Natural killer cell treated with Interleukin-12 subunit alpha and Interleukin-12 subunit beta and Interleukin-15 and Interleukin-18, amount 100 ng/mL, for 72 hours (primary cell): Measurements from ENCODE around the gene EIF2D. TPM values are rescaled to one million over a fixed set of nuclear protein-coding genes. Genes with fewer than 3 reads are reported as not detected.
"Not testable (repeated sequence)": the region's sequence is repeated elsewhere in the genome, so short reads cannot be mapped to it uniquely, and the experiment has no call there.

Experiments used
- ATAC-seq, 2 donors: fragments of 150-1000 bp; cut with Tn5 transposase in 1 of 2; sonication (Bioruptor Pico), chemical (Tn5 transposase) in 1 of 2; 2 replicates each; pipeline ENCODE4 v1.10.0; 2021
- DNase-seq: peaks from one replicate; pipeline ENCODE4 v3.0.0; 2022; ENCODE audit warnings: low spot score
- H3K27ac Mint-ChIP-seq, 2 donors: 1 replicate in 1 of 2; 2 replicates in 1 of 2; pipeline ENCODE4 v1.8.0; 2022; ENCODE audit warnings: mixed read lengths in 2 of 2, mild to moderate bottlenecking in 1 of 2, moderate library complexity in 1 of 2
- H3K27me3 Mint-ChIP-seq, 2 donors: 1 replicate in 1 of 2; 2 replicates in 1 of 2; pipeline ENCODE4 v1.8.0; 2022; ENCODE audit warnings: mixed read lengths in 2 of 2
- H3K36me3 Mint-ChIP-seq: one replicate; pipeline ENCODE4 v1.8.0; 2022; ENCODE audit warnings: mixed read lengths
- H3K4me1 Mint-ChIP-seq, 2 donors: 1 replicate in 1 of 2; 2 replicates in 1 of 2; pipeline ENCODE4 v1.8.0; 2022; ENCODE audit warnings: low read depth in 2 of 2, mixed read lengths in 2 of 2, mild to moderate bottlenecking in 1 of 2
- H3K4me3 Mint-ChIP-seq: one replicate; pipeline ENCODE4 v1.8.0; 2022; ENCODE audit warnings: mixed read lengths
- H3K9me3 Mint-ChIP-seq: 2 replicates; pipeline ENCODE4 v1.8.0; 2022; ENCODE audit warnings: mixed read lengths
- total RNA-seq, 2 donors: library from RNA; stranded (reverse); gene quantifications; one replicate each; pipeline ENCODE4 v1.2.3, GENCODE V29; 2022

EIF2D gene
- total RNA-seq, 2 donors from 2014 or later = 49.1 to 91.5 TPM

DNA sequence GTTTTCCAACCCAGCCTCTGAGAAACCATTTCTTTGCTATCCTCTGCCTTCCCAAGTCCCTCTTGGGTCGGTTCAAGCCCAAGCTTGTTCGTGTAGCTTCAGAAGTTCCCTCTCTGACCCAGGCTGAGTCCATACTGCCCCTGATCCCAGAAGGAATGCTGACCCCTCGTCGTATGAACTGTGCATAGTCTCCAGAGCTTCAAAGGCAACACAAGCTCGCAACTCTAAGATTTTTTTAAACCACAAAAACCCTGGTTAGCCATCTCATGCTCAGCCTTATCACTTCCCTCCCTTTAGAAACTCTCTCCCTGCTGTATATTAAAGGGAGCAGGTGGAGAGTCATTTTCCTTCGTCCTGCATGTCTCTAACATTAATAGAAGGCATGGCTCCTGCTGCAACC is 23.8 kb downstream of the EIF2D start:
- DNase-seq (no peak), ATAC-seq (no peak)
- H3K27ac Mint-ChIP-seq = peak overlapping the region; percentile 90 to 99
- H3K36me3 Mint-ChIP-seq = peaks cover 37% of the 10 kb centered on the region
- no peaks in the 10 kb centered on the region for H3K9me3 Mint-ChIP-seq
- H3K4me1 Mint-ChIP-seq = peaks cover 74 to 86% of the 10 kb centered on the region in 2 donors
- H3K4me3 Mint-ChIP-seq = peak overlapping the region; percentile 71
- no peaks in the 10 kb centered on the region for H3K27me3 Mint-ChIP-seq

DNA sequence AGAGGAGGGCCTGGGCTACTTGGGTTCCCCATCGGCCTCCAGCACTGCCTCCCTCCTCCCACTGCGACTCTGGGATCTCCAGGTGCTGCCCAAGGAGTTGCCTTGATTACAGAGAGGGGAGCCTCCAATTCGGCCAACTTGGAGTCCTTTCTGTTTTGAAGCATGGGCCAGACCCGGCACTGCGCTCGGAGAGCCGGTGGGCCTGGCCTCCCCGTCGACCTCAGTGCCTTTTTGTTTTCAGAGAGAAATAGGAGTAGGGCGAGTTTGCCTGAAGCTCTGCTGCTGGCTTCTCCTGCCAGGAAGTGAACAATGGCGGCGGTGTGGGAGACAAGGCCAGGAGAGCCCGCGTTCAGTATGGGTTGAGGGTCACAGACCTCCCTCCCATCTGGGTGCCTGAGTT is 24.4 kb downstream of the EIF2D start:
- Mint-ChIP-seq H3K4me3 (peak overlapping the region; percentile 45), H3K9me3 (no peaks in the 10 kb centered on the region)

DNA sequence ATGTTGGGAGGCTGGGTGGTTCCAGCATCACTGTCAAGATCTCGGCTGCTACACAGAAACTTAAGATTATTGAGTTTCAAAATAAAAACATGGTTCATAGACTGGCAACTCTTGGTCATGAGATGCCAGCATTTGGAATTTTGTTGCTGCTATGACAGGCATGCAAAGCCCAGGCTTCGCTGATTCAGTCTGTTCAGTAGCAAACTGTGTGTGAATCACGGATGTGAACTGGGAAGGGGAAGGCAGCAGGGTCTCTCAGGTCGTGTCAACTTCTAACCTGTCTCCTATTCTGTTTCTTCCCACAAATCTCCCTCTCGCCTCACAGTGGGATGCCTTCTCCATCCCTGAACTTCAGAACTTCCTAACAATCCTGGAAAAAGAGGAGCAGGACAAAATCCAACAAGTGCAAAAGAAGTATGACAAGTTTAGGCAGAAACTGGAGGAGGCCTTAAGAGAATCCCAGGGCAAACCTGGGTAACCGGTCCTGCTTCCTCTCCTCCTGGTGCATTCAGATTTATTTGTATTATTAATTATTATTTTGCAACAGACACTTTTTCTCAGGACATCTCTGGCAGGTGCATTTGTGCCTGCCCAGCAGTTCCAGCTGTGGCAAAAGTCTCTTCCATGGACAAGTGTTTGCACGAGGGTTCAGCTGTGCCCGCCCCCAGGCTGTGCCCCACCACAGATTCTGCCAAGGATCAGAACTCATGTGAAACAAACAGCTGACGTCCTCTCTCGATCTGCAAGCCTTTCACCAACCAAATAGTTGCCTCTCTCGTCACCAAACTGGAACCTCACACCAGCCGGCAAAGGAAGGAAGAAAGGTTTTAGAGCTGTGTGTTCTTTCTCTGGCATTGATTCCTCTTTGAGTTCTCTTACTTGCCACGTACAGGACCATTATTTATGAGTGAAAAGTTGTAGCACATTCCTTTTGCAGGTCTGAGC is 25.5 kb downstream of the EIF2D start:
- Mint-ChIP-seq H3K27ac (peak overlapping the region; percentile 90 to 99), H3K4me1 (peaks cover 78 to 89% of the 10 kb centered on the region in 2 donors), H3K4me3 (peak overlapping the region; percentile 45), H3K36me3 (peaks cover 21% of the 10 kb centered on the region), H3K27me3 (no peaks in the 10 kb centered on the region), H3K9me3 (no peaks in the 10 kb centered on the region)
- no peak for ATAC-seq
- no peak for DNase-seq

More for the DNA sequence above, 24.4 kb downstream of the EIF2D start:
- no peak for ATAC-seq
- no peak for DNase-seq
- no peaks in the 10 kb centered on the region for H3K27me3 Mint-ChIP-seq
- peaks cover 76 to 88% of the 10 kb centered on the region in 2 donors for H3K4me1 Mint-ChIP-seq
- peaks cover 32% of the 10 kb centered on the region for H3K36me3 Mint-ChIP-seq
- peak overlapping the region; percentile 90 to 99 for H3K27ac Mint-ChIP-seq

DNA sequence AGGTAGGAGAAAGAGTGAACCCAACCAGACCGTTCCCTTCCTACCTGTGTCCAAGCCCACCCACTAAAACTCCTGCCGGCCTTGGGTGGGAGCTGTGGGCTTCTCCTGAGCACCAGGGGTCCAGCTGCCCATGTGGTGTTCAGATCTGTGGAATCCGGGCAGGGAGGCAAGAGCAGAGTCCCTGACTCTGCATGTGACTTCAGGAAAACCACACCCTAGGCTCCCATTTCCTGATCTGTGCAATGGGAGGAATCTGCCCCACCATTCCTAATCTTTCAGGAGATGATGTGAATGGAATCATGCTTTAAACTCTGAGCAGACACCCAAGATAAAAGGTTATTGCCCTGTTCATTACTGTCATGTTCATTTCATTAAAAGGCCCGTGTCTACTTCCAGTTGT is 27.6 kb downstream of the EIF2D start:
- H3K27ac Mint-ChIP-seq = peak overlapping the region; percentile 90 to 100
- DNase-seq = no peak
- no peak for ATAC-seq
- no peaks in the 10 kb centered on the region for H3K27me3 Mint-ChIP-seq
- peak overlapping the region; percentile 22 for H3K4me3 Mint-ChIP-seq
- no peaks in the 10 kb centered on the region for H3K9me3 Mint-ChIP-seq
- H3K36me3 Mint-ChIP-seq = peaks cover 31% of the 10 kb centered on the region
- H3K4me1 Mint-ChIP-seq = peaks cover 80 to 89% of the 10 kb centered on the region in 2 donors

DNA sequence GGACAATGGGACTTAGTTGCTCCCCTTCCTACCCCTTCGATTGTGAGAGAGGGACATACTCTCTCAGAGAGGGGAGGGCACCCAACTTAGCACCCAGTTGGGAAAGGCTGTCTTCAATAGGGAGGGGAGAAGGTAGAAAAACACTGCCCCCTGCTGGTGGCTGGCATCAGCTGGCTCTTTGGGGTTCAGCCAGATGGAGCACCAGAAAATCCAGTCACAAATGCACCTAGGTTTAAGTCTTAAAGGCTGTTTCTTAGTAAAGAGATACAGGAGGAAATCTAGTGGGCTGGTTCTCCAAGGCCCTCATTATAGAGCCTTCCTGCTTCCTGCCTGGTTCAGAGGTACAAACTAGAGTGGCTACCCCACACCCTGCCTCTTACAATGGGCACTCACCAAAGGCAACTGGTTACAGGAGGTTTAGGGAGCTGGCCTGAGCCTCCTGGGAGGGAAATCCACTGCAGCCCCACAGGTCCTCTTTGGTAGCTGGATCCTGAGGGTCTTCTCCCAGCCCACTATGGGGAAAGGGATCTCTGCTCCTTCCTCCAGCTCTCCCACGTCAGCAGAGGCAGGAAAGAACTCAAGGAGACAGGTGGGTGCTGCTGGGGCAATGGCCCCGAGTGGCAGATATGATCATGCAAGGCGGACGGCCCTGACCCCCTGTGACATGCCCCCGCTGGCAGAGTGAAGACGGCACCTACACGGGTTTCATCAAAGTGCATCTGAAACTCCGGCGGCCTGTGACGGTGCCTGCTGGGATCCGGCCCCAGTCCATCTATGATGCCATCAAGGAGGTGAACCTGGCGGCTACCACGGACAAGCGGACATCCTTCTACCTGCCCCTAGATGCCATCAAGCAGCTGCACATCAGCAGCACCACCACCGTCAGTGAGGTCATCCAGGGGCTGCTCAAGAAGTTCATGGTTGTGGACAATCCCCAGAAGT is 28.3 kb downstream of the EIF2D start:
- Mint-ChIP-seq H3K4me3 (peak overlapping the region; percentile 91), H3K9me3 (no peaks in the 10 kb centered on the region), H3K27ac (peak overlapping the region; percentile 99 to 100), H3K36me3 (peaks cover 27% of the 10 kb centered on the region), H3K4me1 (peaks cover 82 to 89% of the 10 kb centered on the region in 2 donors), H3K27me3 (no peaks in the 10 kb centered on the region)
- ATAC-seq (peak; percentile 43 to 54), DNase-seq (peak; percentile 86)

DNA sequence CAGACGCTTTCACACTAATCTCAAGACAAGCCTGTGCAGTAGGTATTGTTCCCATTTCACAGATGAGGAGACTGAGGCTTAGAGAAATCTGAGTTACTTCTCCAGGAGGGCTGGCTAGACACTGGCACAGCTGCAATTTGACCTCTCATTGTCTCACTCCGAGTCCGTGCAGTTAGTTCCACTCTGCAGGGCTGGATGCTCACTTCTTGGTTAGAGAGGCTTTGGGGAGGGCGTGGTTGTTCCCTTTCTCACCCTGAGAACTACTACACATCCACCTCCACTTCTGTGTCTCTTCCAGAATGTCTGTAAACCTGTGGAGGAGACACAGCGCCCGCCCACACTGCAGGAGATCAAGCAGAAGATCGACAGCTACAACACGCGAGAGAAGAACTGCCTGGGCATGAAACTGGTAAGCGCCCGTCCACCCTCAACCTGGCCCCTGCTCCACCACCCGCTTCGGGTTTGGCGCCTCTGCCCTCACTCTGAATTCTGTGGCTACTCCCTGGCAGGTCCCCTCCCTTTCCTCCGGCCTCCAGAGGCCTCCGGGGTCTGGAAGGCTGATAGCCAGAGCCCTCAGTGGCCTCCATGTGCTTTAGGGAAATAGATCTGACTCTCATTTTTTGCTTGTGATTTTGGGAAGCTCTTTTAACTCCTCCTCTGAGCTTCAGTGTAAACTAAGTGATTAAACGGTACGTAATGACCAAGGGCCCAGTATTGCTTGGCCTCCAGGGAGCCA is 29.1 kb downstream of the EIF2D start:
- Mint-ChIP-seq H3K9me3 (no peaks in the 10 kb centered on the region), H3K27me3 (no peaks in the 10 kb centered on the region), H3K4me1 (peaks cover 85 to 89% of the 10 kb centered on the region in 2 donors), H3K4me3 (peak overlapping the region; percentile 91), H3K36me3 (peaks cover 29% of the 10 kb centered on the region), H3K27ac (peak overlapping the region; percentile 99 to 100)
- ATAC-seq (no peak), DNase-seq (no peak)

DNA sequence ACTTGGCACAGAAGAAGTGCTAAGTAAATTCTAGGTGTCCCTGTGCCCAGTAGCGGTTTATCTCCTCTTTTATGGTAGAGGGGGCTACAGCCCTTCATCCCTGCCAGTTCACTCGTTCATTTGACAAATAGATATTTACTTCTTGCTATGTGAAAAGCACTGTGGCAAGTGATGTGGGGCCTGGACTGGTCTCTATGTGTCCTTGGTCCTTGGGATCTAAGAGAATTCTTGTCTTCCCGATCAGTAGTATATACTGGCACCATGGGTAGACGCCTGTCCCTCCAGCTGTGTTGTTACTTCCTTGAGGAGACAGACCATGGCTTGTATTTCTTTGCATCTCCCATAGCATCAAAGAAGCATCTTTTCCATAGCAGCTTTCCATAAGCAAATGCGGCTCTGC is 29.7 kb downstream of the EIF2D start:
- DNase-seq (no peak), ATAC-seq (no peak)
- H3K4me1 Mint-ChIP-seq = peaks cover 89 to 91% of the 10 kb centered on the region in 2 donors
- no peaks in the 10 kb centered on the region for H3K9me3 Mint-ChIP-seq
- no peaks in the 10 kb centered on the region for H3K27me3 Mint-ChIP-seq
- peak overlapping the region; percentile 99 to 100 for H3K27ac Mint-ChIP-seq
- H3K36me3 Mint-ChIP-seq = peaks cover 27% of the 10 kb centered on the region
- H3K4me3 Mint-ChIP-seq = peak overlapping the region; percentile 91

DNA sequence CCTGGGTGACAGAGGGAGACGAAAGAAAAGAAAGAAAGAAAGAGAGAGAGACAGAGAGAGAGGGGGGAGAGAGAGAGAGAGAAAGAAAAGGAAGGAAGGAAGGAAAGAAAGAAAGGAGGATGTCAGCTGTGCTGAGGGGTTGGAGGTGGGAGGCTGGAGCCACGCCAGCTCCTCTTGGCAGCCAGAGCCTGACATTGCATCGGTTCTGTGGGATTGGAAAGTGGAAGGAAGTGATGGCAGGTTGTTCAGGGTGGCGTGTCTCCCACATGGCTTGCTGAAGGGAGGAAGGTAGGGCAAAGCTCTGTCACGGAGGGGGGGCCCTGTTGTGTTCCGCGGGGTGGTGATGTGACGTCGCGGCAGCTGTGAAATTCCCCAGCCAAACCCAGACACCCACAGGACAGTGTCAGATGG is 30.7 kb downstream of the EIF2D start:
- Mint-ChIP-seq H3K9me3 (no peaks in the 10 kb centered on the region), H3K4me1 (peaks cover 90 to 93% of the 10 kb centered on the region in 2 donors), H3K4me3 (peak overlapping the region; percentile 91), H3K27me3 (no peaks in the 10 kb centered on the region), H3K36me3 (peaks cover 21% of the 10 kb centered on the region), H3K27ac (peak overlapping the region; percentile 99 to 100)
- DNase-seq = peak; percentile 86
- peak; percentile 43 to 60 for ATAC-seq

DNA sequence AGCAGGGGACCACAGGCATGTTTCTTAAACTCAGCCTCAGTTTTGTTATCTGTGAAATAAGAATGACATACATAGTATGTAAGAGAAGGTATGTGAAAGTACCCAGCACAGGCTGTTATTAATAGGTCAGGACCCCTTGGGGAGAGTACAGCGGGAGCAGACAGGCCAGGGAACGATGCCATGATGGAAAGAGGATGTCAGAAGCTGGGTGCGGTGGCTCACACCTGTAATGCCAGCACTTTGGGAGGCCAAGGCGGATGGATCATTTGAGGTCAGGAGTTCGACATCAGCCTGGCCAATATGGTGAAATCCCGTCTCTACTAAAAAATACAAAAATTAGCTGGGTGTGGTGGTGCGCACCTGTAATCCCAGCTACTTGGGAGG is 31.2 kb downstream of the EIF2D start:
- ATAC-seq, DNase-seq, H3K27me3 Mint-ChIP-seq, H3K9me3 Mint-ChIP-seq: not testable (repeated sequence)
- H3K36me3 Mint-ChIP-seq = peaks cover 25% of the 10 kb centered on the region
- peaks cover 90 to 93% of the 10 kb centered on the region in 2 donors for H3K4me1 Mint-ChIP-seq
- H3K27ac Mint-ChIP-seq = peak overlapping the region; percentile 99 to 100
- peak overlapping the region; percentile 91 for H3K4me3 Mint-ChIP-seq

DNA sequence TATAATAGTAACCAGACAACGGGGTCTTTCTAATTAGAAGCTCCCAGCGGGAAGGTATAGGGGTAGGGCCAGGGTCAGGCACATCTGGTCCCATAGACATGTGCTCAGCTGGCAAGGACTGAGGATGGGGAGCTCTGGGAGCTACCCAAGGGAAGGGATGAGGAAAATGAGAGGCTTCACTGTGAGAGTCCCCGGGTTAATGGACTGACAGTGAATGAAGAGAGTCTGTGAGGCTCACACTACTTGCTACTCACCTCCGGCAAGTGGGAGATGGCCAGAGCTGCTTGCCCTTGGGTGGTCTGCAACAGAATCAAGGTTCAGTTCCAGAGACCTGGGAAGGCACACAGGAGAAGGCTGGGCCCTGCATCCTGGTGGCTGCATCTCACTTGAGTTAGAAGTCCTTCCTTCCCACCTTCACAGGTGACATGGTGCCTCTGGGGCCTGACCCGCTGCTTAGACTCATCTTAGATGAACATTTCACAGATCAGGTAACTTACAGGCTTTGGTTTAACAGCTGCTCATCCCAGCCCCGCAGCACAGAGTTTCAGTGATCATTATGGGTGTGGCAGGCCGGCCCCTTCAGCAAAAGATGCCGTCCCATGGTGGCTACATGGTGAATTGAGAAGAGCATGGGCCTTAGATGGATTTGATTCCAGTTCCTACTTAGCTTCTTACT is 31.7 kb downstream of the EIF2D start:
- no peaks in the 10 kb centered on the region for H3K9me3 Mint-ChIP-seq
- H3K36me3 Mint-ChIP-seq = peaks cover 26% of the 10 kb centered on the region
- ATAC-seq (no peak), DNase-seq (no peak)
- peak overlapping the region; percentile 91 for H3K4me3 Mint-ChIP-seq
- no peaks in the 10 kb centered on the region for H3K27me3 Mint-ChIP-seq
- peak overlapping the region; percentile 99 to 100 for H3K27ac Mint-ChIP-seq
- peaks cover 90 to 92% of the 10 kb centered on the region in 2 donors for H3K4me1 Mint-ChIP-seq

DNA sequence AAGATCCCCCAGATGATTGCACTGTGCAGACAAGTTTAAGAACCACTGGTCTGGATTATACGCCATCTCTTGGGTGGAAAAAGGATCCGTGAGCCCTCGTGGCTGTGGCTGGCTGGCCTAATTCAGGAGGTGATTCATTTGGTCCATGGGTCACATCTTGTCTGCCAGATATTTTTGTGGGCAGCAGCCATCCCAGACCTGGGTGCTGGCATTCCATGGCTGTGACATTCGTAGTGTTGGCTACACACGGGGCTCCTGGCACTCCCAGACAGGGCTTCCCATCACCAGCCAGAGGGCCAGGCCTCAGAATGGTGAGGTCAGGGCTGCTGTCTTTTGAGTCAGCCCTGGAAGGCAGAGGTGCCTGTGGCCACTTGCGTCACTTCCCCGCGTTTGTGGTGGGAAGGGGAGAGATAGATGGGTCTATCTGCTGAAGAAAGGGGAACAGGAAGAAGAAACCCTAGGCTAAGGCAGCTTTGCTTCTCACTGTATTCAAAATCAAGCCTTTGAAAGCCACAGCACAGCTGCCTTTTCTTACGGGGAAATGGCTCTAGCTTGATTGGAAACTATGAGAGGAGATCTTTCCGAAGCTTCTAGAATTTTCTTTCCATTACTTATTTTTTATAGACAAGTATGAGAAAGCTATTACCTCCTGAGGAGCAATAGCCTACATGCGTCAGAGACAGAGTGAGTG is 32.4 kb downstream of the EIF2D start:
- Mint-ChIP-seq H3K27me3 (no peaks in the 10 kb centered on the region), H3K4me1 (peaks cover 91% of the 10 kb centered on the region in 2 donors), H3K9me3 (no peaks in the 10 kb centered on the region), H3K4me3 (peak overlapping the region; percentile 91), H3K27ac (peak overlapping the region; percentile 99 to 100), H3K36me3 (peaks cover 22% of the 10 kb centered on the region)
- DNase-seq (peak; percentile 97), ATAC-seq (peak; percentile 84 to 89)

DNA sequence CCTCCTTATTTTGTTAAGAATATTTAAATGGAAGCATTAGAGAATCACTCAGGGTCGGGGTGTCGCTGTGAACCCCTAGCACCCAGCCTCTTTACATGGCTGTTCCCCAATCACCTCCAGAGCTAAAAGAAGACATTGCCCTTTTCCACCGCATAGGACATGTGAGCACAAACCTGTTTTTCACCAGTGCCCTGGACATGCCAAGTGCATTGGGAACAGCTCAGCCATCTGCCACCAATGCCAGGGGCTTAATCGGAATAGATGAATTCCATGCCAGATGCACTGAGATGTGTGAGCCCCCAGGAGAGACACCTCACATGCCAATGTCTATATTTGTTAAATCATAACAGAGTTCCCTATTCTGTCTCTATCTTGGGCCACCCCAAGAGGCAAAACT is 33.3 kb downstream of the EIF2D start:
- DNase-seq (no peak), ATAC-seq (no peak)
- H3K4me3 Mint-ChIP-seq = peak overlapping the region; percentile 91
- H3K27ac Mint-ChIP-seq = peak overlapping the region; percentile 99 to 100
- no peaks in the 10 kb centered on the region for H3K9me3 Mint-ChIP-seq
- peaks cover 94 to 97% of the 10 kb centered on the region in 2 donors for H3K4me1 Mint-ChIP-seq
- H3K36me3 Mint-ChIP-seq = peaks cover 21% of the 10 kb centered on the region
- no peaks in the 10 kb centered on the region for H3K27me3 Mint-ChIP-seq
